ENCODE measurements around the gene FDXR. TPM values are rescaled to one million over a fixed set of nuclear protein-coding genes. Genes with fewer than 3 reads are reported as not detected.

Gene FDXR
- total and polyA plus RNA-seq, 4 donors: 3.9 to 10.1 (median 4.6) TPM

DNA sequence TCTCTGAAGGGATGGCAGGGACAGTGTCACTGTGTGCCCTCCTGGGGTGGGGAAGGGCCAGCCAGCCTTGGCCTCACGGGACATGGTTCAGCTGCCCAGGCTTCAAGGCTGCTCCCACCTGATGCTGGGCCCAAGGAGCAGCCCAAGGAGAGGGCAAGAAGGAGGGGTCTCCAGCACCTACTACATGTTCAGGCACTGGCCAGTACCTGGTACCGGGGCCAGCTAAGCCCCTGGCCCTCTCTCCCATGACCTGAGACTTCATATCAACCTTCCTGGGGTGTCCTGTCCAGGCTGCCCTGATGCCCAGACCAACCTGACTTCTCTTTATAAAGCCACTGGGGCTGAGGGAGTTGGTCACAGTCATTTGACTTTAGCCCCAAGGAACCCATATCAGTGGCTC is 49.0 kb upstream of the FDXR start:
- Histone ChIP-seq H3K27me3 (ENCODE audit: control insufficient read depth in 4 of 4, insufficient read depth in 4 of 4, low read length in 3 of 4) (peaks cover 2 to 10% (median 5%) of the 10 kb centered on the region in 4 donors), H3K4me3 (ENCODE audit: low read depth in 1 of 3, low read length in 3 of 3) (no peak overlapping the region), H3K36me3 (ENCODE audit: control insufficient read depth in 4 of 4, insufficient read depth in 3 of 4, low read depth in 1 of 4, low read length in 3 of 4) (no peaks in the 10 kb centered on the region), H3K27ac (ENCODE audit: low read depth in 1 of 2, low read length in 2 of 2) (no peak overlapping the region), H3K9me3 (ENCODE audit: control insufficient read depth in 4 of 4, low read length in 3 of 4) (no peaks in the 10 kb centered on the region), H3K4me1 (ENCODE audit: control insufficient read depth in 4 of 4, insufficient read depth in 4 of 4, low read length in 3 of 4) (peaks cover 2 to 8% (median 6%) of the 10 kb centered on the region in 4 donors), H3K9ac (ENCODE audit: low read depth in 1 of 2, low read length in 2 of 2) (no peak overlapping the region)
- TF ChIP-seq TAF1 (conservative IDR thresholded peaks at IDR 0.05) (no peak), HNF4A (conservative IDR thresholded peaks at IDR 0.05) (no peak), HNF4G (IDR thresholded peaks at IDR 0.05) (no peak), SP1 (IDR thresholded peaks at IDR 0.05) (no peak), JUND (IDR thresholded peaks at IDR 0.05) (no peak), YY1 (IDR thresholded peaks at IDR 0.05) (no peak), RXRA (IDR thresholded peaks at IDR 0.05) (no peak), RAD21 (IDR thresholded peaks at IDR 0.05) (no peak), EGR1 (IDR thresholded peaks at IDR 0.05; ENCODE audit: low read depth in 2 of 2) (no peak)
- TF ChIP-seq, protein P1, sequence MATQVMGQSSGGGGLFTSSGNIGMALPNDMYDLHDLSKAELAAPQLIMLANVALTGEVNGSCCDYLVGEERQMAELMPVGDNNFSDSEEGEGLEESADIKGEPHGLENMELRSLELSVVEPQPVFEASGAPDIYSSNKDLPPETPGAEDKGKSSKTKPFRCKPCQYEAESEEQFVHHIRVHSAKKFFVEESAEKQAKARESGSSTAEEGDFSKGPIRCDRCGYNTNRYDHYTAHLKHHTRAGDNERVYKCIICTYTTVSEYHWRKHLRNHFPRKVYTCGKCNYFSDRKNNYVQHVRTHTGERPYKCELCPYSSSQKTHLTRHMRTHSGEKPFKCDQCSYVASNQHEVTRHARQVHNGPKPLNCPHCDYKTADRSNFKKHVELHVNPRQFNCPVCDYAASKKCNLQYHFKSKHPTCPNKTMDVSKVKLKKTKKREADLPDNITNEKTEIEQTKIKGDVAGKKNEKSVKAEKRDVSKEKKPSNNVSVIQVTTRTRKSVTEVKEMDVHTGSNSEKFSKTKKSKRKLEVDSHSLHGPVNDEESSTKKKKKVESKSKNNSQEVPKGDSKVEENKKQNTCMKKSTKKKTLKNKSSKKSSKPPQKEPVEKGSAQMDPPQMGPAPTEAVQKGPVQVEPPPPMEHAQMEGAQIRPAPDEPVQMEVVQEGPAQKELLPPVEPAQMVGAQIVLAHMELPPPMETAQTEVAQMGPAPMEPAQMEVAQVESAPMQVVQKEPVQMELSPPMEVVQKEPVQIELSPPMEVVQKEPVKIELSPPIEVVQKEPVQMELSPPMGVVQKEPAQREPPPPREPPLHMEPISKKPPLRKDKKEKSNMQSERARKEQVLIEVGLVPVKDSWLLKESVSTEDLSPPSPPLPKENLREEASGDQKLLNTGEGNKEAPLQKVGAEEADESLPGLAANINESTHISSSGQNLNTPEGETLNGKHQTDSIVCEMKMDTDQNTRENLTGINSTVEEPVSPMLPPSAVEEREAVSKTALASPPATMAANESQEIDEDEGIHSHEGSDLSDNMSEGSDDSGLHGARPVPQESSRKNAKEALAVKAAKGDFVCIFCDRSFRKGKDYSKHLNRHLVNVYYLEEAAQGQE (IDR thresholded peaks at IDR 0.05): no peak
- WGBS: 93% methylated on average over 2 of the region's 2 CpGs
- no peak for DNase-seq (ENCODE audit: low spot score)

DNA sequence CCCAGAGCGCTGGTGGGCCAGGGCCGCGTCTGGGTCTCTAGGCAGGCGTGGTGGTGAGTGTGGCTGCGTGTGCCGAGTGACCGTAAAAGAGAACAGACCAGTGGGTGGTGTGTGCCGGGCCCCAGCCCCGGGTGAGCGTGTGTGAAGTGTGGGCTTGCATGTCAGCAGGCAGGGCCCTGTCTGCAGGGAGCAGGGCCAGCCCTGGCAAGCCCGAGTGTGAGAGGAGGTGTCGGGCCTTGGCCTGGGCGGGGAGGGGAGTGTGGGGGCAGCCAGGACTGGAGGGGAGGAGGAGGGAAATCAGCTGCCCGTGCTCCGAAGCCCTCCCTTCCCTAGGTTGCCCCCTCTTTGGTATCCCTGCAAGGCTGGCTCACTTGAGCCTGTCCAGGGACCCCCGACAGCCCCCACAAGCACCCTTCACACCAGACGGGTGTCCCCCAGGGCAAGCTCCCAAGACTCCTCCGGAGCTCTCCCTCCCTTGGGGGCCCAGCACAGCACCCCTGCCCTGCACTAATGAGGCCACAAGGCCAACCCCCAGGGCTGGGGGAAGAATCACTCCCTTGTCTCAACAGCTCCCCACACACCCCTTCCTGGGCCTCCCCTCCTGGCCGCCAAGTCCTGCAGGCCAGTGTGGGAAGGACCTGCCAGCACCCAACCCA is 48.4 kb upstream of the FDXR start:
- TF ChIP-seq, protein P1 (IDR thresholded peaks at IDR 0.05): no peak
- TF ChIP-seq RXRA (IDR thresholded peaks at IDR 0.05) (no peak), JUND (IDR thresholded peaks at IDR 0.05) (no peak), SP1 (IDR thresholded peaks at IDR 0.05) (no peak), TAF1 (conservative IDR thresholded peaks at IDR 0.05) (no peak), FOXA1 (IDR thresholded peaks at IDR 0.05) (no peak), GABPA (IDR thresholded peaks at IDR 0.05 in 1 of 2, conservative IDR thresholded peaks at IDR 0.05 in 1 of 2) (no peak)
- TF ChIP-seq, protein P2, sequence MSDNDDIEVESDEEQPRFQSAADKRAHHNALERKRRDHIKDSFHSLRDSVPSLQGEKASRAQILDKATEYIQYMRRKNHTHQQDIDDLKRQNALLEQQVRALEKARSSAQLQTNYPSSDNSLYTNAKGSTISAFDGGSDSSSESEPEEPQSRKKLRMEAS (IDR thresholded peaks at IDR 0.05): no peak
- TF ChIP-seq, protein P3, sequence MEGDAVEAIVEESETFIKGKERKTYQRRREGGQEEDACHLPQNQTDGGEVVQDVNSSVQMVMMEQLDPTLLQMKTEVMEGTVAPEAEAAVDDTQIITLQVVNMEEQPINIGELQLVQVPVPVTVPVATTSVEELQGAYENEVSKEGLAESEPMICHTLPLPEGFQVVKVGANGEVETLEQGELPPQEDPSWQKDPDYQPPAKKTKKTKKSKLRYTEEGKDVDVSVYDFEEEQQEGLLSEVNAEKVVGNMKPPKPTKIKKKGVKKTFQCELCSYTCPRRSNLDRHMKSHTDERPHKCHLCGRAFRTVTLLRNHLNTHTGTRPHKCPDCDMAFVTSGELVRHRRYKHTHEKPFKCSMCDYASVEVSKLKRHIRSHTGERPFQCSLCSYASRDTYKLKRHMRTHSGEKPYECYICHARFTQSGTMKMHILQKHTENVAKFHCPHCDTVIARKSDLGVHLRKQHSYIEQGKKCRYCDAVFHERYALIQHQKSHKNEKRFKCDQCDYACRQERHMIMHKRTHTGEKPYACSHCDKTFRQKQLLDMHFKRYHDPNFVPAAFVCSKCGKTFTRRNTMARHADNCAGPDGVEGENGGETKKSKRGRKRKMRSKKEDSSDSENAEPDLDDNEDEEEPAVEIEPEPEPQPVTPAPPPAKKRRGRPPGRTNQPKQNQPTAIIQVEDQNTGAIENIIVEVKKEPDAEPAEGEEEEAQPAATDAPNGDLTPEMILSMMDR (IDR thresholded peaks at IDR 0.05; ENCODE audit: low read depth, low read length, missing input control): no peak
- no peak overlapping the region for H3K9ac ChIP-seq (ENCODE audit: low read depth in 1 of 2, low read length in 2 of 2)
- peaks cover 2 to 8% (median 6%) of the 10 kb centered on the region in 4 donors for H3K4me1 ChIP-seq (ENCODE audit: control insufficient read depth in 4 of 4, insufficient read depth in 4 of 4, low read length in 3 of 4)
- WGBS: 71% methylated on average over 19 of the region's 19 CpGs
- H3K9me3 ChIP-seq (ENCODE audit: control insufficient read depth in 4 of 4, low read length in 3 of 4): no peaks in the 10 kb centered on the region
- no peak overlapping the region for H3K27ac ChIP-seq (ENCODE audit: low read depth in 1 of 2, low read length in 2 of 2)
- peaks cover 2 to 10% (median 5%) of the 10 kb centered on the region in 4 donors for H3K27me3 ChIP-seq (ENCODE audit: control insufficient read depth in 4 of 4, insufficient read depth in 4 of 4, low read length in 3 of 4)
- no peaks in the 10 kb centered on the region for H3K36me3 ChIP-seq (ENCODE audit: control insufficient read depth in 4 of 4, insufficient read depth in 3 of 4, low read depth in 1 of 4, low read length in 3 of 4)
- DNase-seq (ENCODE audit: low spot score): no peak
- H3K4me3 ChIP-seq (ENCODE audit: low read depth in 1 of 3, low read length in 3 of 3): no peak overlapping the region

Measured in liver (tissue), 9 donors.